ENCODE data around the gene CLDN14. TPM values are rescaled to one million over a fixed set of nuclear protein-coding genes. Genes with fewer than 3 reads are reported as not detected.

The CLDN14 gene
- total RNA-seq, 4 donors from 2014 or later, result not detected

DNA sequence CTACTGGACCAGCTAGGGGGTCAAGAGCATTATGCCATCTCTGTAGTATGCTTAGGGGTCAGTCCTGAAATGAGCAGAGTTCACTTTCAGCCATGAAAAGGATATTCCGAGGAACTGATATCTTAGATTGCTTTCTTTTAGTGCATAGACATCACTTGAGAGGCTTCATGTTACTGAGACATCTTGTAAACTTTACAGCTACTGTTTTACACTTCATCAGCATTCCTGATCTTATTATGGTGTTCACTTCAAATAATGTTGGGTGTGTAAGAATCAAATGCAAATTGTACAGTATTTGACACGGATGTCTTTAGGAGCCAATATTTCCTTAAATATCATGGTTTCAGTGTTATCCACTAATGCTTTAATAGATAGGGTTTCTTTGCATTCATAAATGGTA is 22.4 kb upstream of the CLDN14 start:
- ATAC-seq (ENCODE audit: low FRiP score) (no peak), DNase-seq (ENCODE audit: low spot score) (no peak)
- no peak for TF ChIP-seq CTCF (IDR thresholded peaks at IDR 0.05)

DNA sequence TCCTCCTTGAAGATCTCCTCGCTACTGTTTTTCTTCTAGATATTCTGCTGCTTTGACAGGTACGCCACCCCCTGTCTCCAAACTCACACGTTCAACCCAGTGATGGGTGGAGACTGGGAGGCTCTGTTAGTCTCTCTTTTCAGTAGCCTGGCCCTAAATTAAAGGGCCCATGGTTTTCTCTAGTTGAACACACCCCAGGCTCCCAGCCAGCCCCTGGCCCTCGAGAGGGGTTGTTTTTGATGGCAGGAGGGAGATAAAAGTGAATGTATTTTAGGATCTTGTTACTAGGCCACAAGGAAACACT is 21.6 kb upstream of the CLDN14 start:
- TF ChIP-seq CTCF (IDR thresholded peaks at IDR 0.05), result no peak
- DNase-seq (ENCODE audit: low spot score) (no peak), ATAC-seq (ENCODE audit: low FRiP score) (no peak)

DNA sequence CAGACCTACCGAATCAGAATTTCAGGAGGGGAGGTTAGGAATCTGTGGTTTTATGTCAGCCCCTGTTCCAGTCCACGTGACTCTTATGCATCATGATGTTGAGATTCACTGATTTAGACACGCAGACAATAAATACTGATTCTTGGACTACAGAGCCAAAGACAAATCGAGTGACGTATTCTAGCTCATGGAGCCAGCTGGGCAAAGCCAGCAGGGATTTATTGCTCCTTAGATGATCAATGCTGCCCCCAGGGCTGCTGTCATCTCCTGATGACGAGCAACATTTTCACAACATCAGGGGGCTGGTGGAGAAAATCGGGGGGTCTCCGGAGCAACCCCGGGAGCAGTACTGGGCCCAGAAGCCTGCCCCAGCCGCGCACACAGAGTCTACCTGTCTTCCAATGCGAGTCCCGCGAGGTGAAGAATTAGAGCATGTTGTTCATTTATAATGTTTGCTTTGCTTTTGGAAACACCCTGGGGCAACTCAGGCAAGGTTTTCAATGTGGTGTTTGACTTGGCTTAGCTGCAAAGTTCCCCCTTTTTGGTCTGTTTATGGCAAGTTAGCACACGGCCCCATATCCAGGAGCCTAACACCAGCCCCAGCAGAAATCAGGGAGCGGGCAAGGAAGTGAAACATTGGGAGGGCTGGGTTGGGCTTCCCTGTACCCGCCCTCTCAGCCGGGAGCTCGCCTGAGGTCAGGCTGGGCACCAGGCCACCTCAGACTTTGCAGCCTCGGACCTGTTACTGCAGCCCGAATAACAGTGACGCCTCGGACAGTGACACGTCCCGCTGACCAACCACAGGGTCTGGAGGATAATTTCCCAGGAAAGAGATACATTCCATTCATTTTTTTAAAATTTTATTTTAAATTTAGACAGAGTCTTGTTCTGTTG is 19.9 kb upstream of the CLDN14 start:
- DNase-seq (ENCODE audit: low spot score) (no peak), ATAC-seq (ENCODE audit: low FRiP score) (no peak)
- TF ChIP-seq CTCF (IDR thresholded peaks at IDR 0.05), result no peak

GRCh38 chr21:36494557-36494956 is 14.6 kb upstream of the CLDN14 start:
- no peak for ATAC-seq (ENCODE audit: low FRiP score)

GRCh38 chr21:36491209-36491910 is 11.4 kb upstream of the CLDN14 start:
- ATAC-seq (ENCODE audit: low FRiP score) (no peak), DNase-seq (ENCODE audit: low spot score) (no peak)
- no peak for TF ChIP-seq CTCF (IDR thresholded peaks at IDR 0.05)

More at GRCh38 chr21:36494557-36494956, 14.6 kb upstream of the CLDN14 start:
- no peak for DNase-seq (ENCODE audit: low spot score)
- TF ChIP-seq CTCF (IDR thresholded peaks at IDR 0.05), result no peak

GRCh38 chr21:36489776-36490165 is 9.8 kb upstream of the CLDN14 start:
- TF ChIP-seq CTCF (IDR thresholded peaks at IDR 0.05), result no peak
- DNase-seq (ENCODE audit: low spot score), result no peak
- no peak for ATAC-seq (ENCODE audit: low FRiP score)

Measured in omental fat pad (tissue), 4 donors.